Chondrocyte (in vitro differentiated cells): ENCODE results near the gene PRDX5. TPM values are rescaled to one million over a fixed set of nuclear protein-coding genes. Genes with fewer than 3 reads are reported as not detected.
A peak's percentile ranks its signal among the peaks of the same experiment; 100 is the strongest.

Source experiments
- DNase-seq: peaks from one replicate; pipeline ENCODE4 v3.0.0; 2021; ENCODE audit warnings: mixed read lengths, low spot score
- H3K27ac Mint-ChIP-seq: one replicate; pipeline ENCODE4 v1.8.0; 2021; ENCODE audit warnings: mild to moderate bottlenecking, moderate library complexity, mixed read lengths; ENCODE audit not compliant: unreplicated experiment
- H3K27me3 Mint-ChIP-seq: 2 replicates; pipeline ENCODE4 v1.8.0; 2021; ENCODE audit warnings: low read depth, mixed read lengths
- H3K36me3 Mint-ChIP-seq: 2 replicates; pipeline ENCODE4 v1.8.0; 2021; ENCODE audit warnings: low read depth, mixed read lengths
- H3K4me1 Mint-ChIP-seq: 2 replicates; pipeline ENCODE4 v1.8.0; 2021; ENCODE audit warnings: low read depth, mild to moderate bottlenecking, mixed read lengths
- H3K4me3 Mint-ChIP-seq: one replicate; pipeline ENCODE4 v1.8.0; 2021; ENCODE audit warnings: mild to moderate bottlenecking, moderate library complexity, mixed read lengths; ENCODE audit not compliant: unreplicated experiment
- H3K9me3 Mint-ChIP-seq: 2 replicates; pipeline ENCODE4 v1.8.0; 2021; ENCODE audit warnings: low read depth, mixed read lengths
- CTCF ChIP-seq: fragments of 200-600 bp; sonication (generic); IDR thresholded peaks from 2 replicates; pipeline ENCODE4 v1.5.0; 2021; ENCODE audit warnings: antibody characterized with exemption, mild to moderate bottlenecking, moderate library complexity
- total RNA-seq: library from RNA; stranded (reverse); gene quantifications from 3 replicates; pipeline ENCODE4 v1.2.1, GENCODE V29; 2021

PRDX5 gene
- total RNA-seq, 1 donor from 2014 or later, result 232 TPM

- no peaks in the 10 kb centered on the region for H3K27me3 Mint-ChIP-seq
- H3K36me3 Mint-ChIP-seq, result no peaks in the 10 kb centered on the region
- H3K4me1 Mint-ChIP-seq, result no peaks in the 10 kb centered on the region
- DNase-seq, result no peak
- H3K27ac Mint-ChIP-seq, result no peak overlapping the region
- H3K9me3 Mint-ChIP-seq, result no peaks in the 10 kb centered on the region
- TF ChIP-seq CTCF, result peak; percentile 27
- H3K4me3 Mint-ChIP-seq, result no peak overlapping the region
These were observed 22.9 kb downstream of the PRDX5 start for GRCh38 chr11:64340671-64341335.

- H3K36me3 Mint-ChIP-seq, result no peaks in the 10 kb centered on the region
- DNase-seq, result no peak
- H3K27ac Mint-ChIP-seq, result no peak overlapping the region
- no peaks in the 10 kb centered on the region for H3K4me1 Mint-ChIP-seq
- no peaks in the 10 kb centered on the region for H3K27me3 Mint-ChIP-seq
- no peaks in the 10 kb centered on the region for H3K9me3 Mint-ChIP-seq
- TF ChIP-seq CTCF, result no peak
- no peak overlapping the region for H3K4me3 Mint-ChIP-seq
These were observed 23.5 kb downstream of the PRDX5 start for GRCh38 chr11:64341429-64341828.

- no peaks in the 10 kb centered on the region for H3K36me3 Mint-ChIP-seq
- no peak overlapping the region for H3K4me3 Mint-ChIP-seq
- peak; percentile 91 for DNase-seq
- no peaks in the 10 kb centered on the region for H3K9me3 Mint-ChIP-seq
- no peaks in the 10 kb centered on the region for H3K27me3 Mint-ChIP-seq
- no peaks in the 10 kb centered on the region for H3K4me1 Mint-ChIP-seq
- no peak overlapping the region for H3K27ac Mint-ChIP-seq
- peak; percentile 71 for TF ChIP-seq CTCF
These were observed 24.2 kb downstream of the PRDX5 start for GRCh38 chr11:64341851-64342791.

GRCh38 chr11:64342869-64343745 lies 25.2 kb downstream of the PRDX5 start:
- DNase-seq, result no peak
- no peak overlapping the region for H3K27ac Mint-ChIP-seq

More at GRCh38 chr11:64342869-64343745, 25.2 kb downstream of the PRDX5 start:
- Mint-ChIP-seq H3K4me3 (no peak overlapping the region), H3K4me1 (no peaks in the 10 kb centered on the region), H3K9me3 (no peaks in the 10 kb centered on the region), H3K36me3 (no peaks in the 10 kb centered on the region), H3K27me3 (no peaks in the 10 kb centered on the region)
- no peak for TF ChIP-seq CTCF
